Neuronal stem cell (in vitro differentiated cells): ENCODE data around the gene YTHDF1.

ENCODE experiments used
- DNase-seq: peaks from one replicate; pipeline ENCODE4 v3.0.0-alpha.2; 2013; ENCODE audit warnings: low spot score
- H2AFZ ChIP-seq: one replicate; pipeline ENCODE4 v1.6.1; 2013; ENCODE audit warnings: mild to moderate bottlenecking, low read length, inconsistent platforms
- H2AK5ac ChIP-seq: 2 replicates; pipeline ENCODE4 v1.6.1; 2013; ENCODE audit warnings: low read depth, mild to moderate bottlenecking, inconsistent platforms, low read length, moderate library complexity, mixed read lengths
- H2BK120ac ChIP-seq: 2 replicates; pipeline ENCODE4 v1.6.1; 2013; ENCODE audit warnings: low read depth, mild to moderate bottlenecking, inconsistent platforms, low read length, moderate library complexity, mixed read lengths
- H2BK12ac ChIP-seq: one replicate; pipeline ENCODE4 v1.6.1; 2013; ENCODE audit warnings: low read length, inconsistent platforms
- H2BK15ac ChIP-seq: 2 replicates; pipeline ENCODE4 v1.6.1; 2013; ENCODE audit warnings: mild to moderate bottlenecking, low read length, inconsistent platforms, mixed read lengths
- H2BK5ac ChIP-seq: one replicate; pipeline ENCODE4 v1.6.1; 2013; ENCODE audit warnings: inconsistent platforms, mild to moderate bottlenecking, low read length, moderate library complexity
- H3K14ac ChIP-seq: one replicate; pipeline ENCODE4 v1.6.1; 2013; ENCODE audit warnings: low read length, inconsistent platforms
- H3K18ac ChIP-seq: 2 replicates; pipeline ENCODE4 v1.6.1; 2013; ENCODE audit warnings: low read length, inconsistent platforms
- H3K23ac ChIP-seq: 2 replicates; pipeline ENCODE4 v1.6.1; 2013; ENCODE audit warnings: low read depth, mild to moderate bottlenecking, mixed read lengths, low read length, inconsistent platforms; ENCODE audit not compliant: poor library complexity
- H3K27ac ChIP-seq: replicated peaks from 3 replicates; pipeline ENCODE4 v1.5.1; 2013; ENCODE audit warnings: low read length, inconsistent platforms
- H3K27me3 ChIP-seq, 3 experiments: 2 replicates each; pipeline ENCODE4 v1.6.1; 2013; ENCODE audit warnings: low read length in 3 of 3, mild to moderate bottlenecking in 2 of 3, inconsistent platforms in 1 of 3, low read depth in 1 of 3, mixed read lengths in 1 of 3, moderate library complexity in 1 of 3; ENCODE audit not compliant: control insufficient read depth in 3 of 3, insufficient read depth in 3 of 3
- H3K36me3 ChIP-seq, 2 donors: replicated peaks in 1 of 2; 2 replicates each; pipeline ENCODE4 v1.6.1; 2013; ENCODE audit warnings: low read length in 2 of 2; ENCODE audit not compliant: control insufficient read depth in 2 of 2, insufficient read depth in 2 of 2
- H3K4ac ChIP-seq: 2 replicates; pipeline ENCODE4 v1.6.1; 2013; ENCODE audit warnings: inconsistent platforms, mild to moderate bottlenecking, low read length, moderate library complexity
- H3K4me1 ChIP-seq, 2 donors: 1 replicate in 1 of 2; 2 replicates in 1 of 2; pipeline ENCODE4 v1.6.1; 2013; ENCODE audit warnings: low read length in 2 of 2, low read depth in 1 of 2; ENCODE audit not compliant: control insufficient read depth in 2 of 2, insufficient read depth in 1 of 2
- H3K4me2 ChIP-seq: one replicate; pipeline ENCODE4 v1.6.1; 2013; ENCODE audit warnings: mild to moderate bottlenecking, low read length, inconsistent platforms; ENCODE audit not compliant: insufficient read depth, poor library complexity, severe bottlenecking
- H3K4me3 ChIP-seq, 2 donors: 2 replicates each; pipeline ENCODE4 v1.5.1; 2013; ENCODE audit warnings: low read length in 2 of 2, mild to moderate bottlenecking in 2 of 2, inconsistent platforms in 1 of 2, moderate library complexity in 1 of 2
- H3K79me1 ChIP-seq: one replicate; pipeline ENCODE4 v1.6.1; 2013; ENCODE audit warnings: low read depth, mild to moderate bottlenecking, inconsistent platforms, low read length, moderate library complexity
- H3K9ac ChIP-seq: one replicate; pipeline ENCODE4 v1.6.1; 2013; ENCODE audit warnings: mild to moderate bottlenecking, low read depth, low read length, inconsistent platforms; ENCODE audit not compliant: poor library complexity
- H3K9me3 ChIP-seq, 2 donors: replicated peaks in 1 of 2; 2 replicates each; pipeline versions ENCODE3 to v1.6.1; 2013; ENCODE audit warnings: low read length in 2 of 2, mild to moderate bottlenecking in 2 of 2, inconsistent platforms in 1 of 2, low read depth in 1 of 2, mixed read lengths in 1 of 2, moderate library complexity in 1 of 2; ENCODE audit not compliant: control insufficient read depth in 2 of 2, insufficient read depth in 1 of 2
- H4K8ac ChIP-seq: one replicate; pipeline ENCODE4 v1.6.1; 2013; ENCODE audit warnings: low read depth, mild to moderate bottlenecking, inconsistent platforms, low read length, moderate library complexity
- H4K91ac ChIP-seq: one replicate; pipeline ENCODE4 v1.6.1; 2013; ENCODE audit warnings: low read length, low read depth, mild to moderate bottlenecking, inconsistent platforms; ENCODE audit not compliant: poor library complexity
- WGBS, 2 donors: extraction: QIAGEN DNeasy Blood & Tissue Kit; methylation state at CpG; one replicate each; pipeline ENCODE4 v1.1.7; 2013; ENCODE audit warnings: missing lambda C conversion rate in 2 of 2, mixed read lengths in 1 of 2; ENCODE audit not compliant: insufficient read length in 2 of 2, insufficient replicate concordance in 1 of 2; ENCODE audit errors: extremely low coverage in 2 of 2; 5-methylcytosine and 5-hydroxymethylcytosine counted together

The YTHDF1 gene

DNA sequence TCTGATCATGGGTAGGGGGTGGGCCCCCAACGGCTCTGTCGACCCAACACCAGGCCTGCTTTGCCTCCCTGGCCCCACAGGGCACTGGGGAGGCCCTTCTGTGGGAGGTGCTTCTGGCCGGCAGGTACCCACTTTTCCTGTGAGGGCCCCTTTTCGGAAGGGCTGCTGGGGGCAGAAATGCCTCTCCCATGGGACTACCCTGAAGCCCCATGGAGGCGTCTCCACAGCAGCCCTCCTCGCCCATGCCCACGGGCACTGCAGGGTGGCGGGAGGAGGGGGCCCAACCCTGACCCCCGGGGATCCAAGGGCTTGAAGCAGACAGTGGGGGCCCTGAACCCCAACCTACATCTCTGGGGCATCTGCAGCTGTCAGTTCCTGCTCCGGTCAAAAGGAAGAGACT, 22.1 kb upstream of the YTHDF1 start:
- H4K8ac ChIP-seq, result no peak overlapping the region
- no peaks in the 10 kb centered on the region for H3K36me3 ChIP-seq
- no peak overlapping the region for H3K23ac ChIP-seq

DNA sequence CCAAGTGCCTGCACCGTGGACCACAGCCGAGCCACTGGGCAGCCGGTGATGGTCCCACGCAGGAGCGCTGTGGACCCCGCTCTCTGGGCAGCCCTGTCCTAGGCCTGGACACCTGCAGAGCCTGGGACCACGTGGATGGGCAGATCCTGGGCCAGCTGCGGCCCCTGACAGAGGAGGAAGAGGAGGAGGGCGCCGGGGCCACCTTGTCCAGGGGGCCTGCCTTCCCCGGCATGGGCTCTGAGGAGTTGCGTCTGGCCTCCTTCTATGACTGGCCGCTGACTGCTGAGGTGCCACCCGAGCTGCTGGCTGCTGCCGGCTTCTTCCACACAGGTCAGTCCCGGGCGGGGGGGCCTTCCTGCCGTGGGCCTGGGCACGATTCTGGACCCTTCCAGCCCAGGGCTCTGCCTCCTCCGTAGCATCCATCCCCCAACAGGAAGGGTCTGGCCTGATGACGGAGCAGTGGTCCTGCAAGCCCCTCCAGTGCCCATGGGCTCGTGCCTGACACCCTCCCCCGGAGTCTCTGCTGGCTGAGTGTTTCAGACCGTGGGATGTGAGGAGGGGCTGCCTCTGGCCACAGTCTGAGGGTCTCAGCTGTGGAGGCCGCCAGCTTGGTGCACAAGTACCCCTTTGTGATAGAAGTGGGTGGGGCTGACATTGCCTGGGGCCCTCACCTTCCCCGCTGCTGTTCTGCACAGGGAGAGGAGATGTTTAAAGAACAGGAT, 20.3 kb upstream of the YTHDF1 start:
- Histone ChIP-seq H3K9me3 (no peaks in the 10 kb centered on the region), H3K4me1 (peaks cover 11 to 34% of the 10 kb centered on the region in 2 donors), H2BK5ac (peak overlapping the region; percentile 43), H3K36me3 (no peaks in the 10 kb centered on the region), H3K79me1 (no peaks in the 10 kb centered on the region), H3K27ac (no peak overlapping the region), H3K9ac (peak overlapping the region; percentile 64), H3K4me2 (no peak overlapping the region), H2BK120ac (peak overlapping the region; percentile 75), H2AFZ (no peak overlapping the region), H3K14ac (peak overlapping the region; percentile 90), H4K91ac (no peak overlapping the region), H3K4ac (no peak overlapping the region), H3K23ac (peak overlapping the region; percentile 2), H2BK12ac (peak overlapping the region; percentile 4), H3K18ac (peak overlapping the region; percentile 93), H3K4me3 (no peak overlapping the region), H4K8ac (peak overlapping the region; percentile 78), H3K27me3 (no peaks in the 10 kb centered on the region), H2AK5ac (peak overlapping the region; percentile 96), H2BK15ac (peak overlapping the region; percentile 59)
- no CpG with 5 or more reads among the region's 26 CpGs for WGBS, 2 donors
- DNase-seq, result no peak

More for the DNA sequence above, 22.1 kb upstream of the YTHDF1 start:
- no peak overlapping the region for H3K4me3 ChIP-seq
- H3K14ac ChIP-seq, result no peak overlapping the region
- no peak overlapping the region for H2BK12ac ChIP-seq
- H2AFZ ChIP-seq, result no peak overlapping the region
- no peak for DNase-seq
- H3K79me1 ChIP-seq, result no peaks in the 10 kb centered on the region
- H3K9ac ChIP-seq, result no peak overlapping the region
- no peak overlapping the region for H3K4ac ChIP-seq
- no peaks in the 10 kb centered on the region for H3K9me3 ChIP-seq
- no CpG with 5 or more reads among the region's 10 CpGs for WGBS, 2 donors
- no peak overlapping the region for H3K27ac ChIP-seq
- H3K4me2 ChIP-seq, result no peak overlapping the region
- peaks cover 11 to 38% of the 10 kb centered on the region in 2 donors for H3K4me1 ChIP-seq
- no peaks in the 10 kb centered on the region for H3K27me3 ChIP-seq
- peak overlapping the region; percentile 6 for H2BK5ac ChIP-seq
- H2BK120ac ChIP-seq, result no peak overlapping the region
- no peak overlapping the region for H2BK15ac ChIP-seq
- H3K18ac ChIP-seq, result no peak overlapping the region
- no peak overlapping the region for H2AK5ac ChIP-seq
- H4K91ac ChIP-seq, result no peak overlapping the region

DNA sequence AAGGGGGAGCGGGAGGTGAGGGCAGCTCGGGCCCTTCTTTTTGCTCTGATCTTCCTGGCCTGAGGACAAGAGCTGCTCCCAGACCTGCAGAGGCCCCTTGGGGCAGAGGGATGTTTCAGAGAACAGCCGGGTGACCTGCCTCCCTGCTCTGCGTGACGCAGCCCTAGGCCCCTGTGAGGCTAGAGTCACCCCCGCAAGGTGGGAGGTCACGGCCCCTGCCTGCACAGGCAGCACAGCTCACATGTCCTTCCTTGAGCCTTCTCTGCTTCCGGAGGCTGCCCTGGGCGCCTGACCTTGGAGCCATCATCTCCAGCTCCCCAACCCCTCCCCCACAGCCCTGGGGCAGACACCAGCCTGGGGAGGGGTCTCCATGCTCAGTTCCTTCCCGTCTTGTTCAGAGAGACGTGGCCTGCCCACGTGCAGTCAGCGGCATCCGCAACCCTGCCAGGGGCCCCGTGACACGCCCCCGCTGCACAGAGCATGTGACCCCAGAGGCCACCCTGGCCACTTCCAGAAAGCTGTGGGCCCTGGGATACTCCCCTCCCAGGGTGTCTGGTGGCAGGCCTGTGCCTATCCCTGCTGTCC, 19.6 kb upstream of the YTHDF1 start, which contains the start of gene BIRC7:
Gene BIRC7, plus strand, starts transcription at position 507 of the 585 bp plus-strand sequence. CDS start 192 bp downstream, outside the sequence.
- Histone ChIP-seq H2BK15ac (peak within 1 kb of the TSS; percentile 71), H2BK12ac (peak within 1 kb of the TSS; percentile 4), H3K27ac (no peak within 1 kb of the TSS), H3K4ac (peak within 1 kb of the TSS; percentile 41), H3K4me3 (no peak within 1 kb of the TSS), H3K4me1 (peaks cover 14 to 38% of the 10 kb centered on the region in 2 donors), H3K23ac (peak within 1 kb of the TSS; percentile 63), H2BK5ac (peak within 1 kb of the TSS; percentile 43), H3K27me3 (no peaks in the 10 kb centered on the region), H3K9me3 (no peaks in the 10 kb centered on the region), H3K36me3 (no peaks in the 10 kb centered on the region), H3K14ac (peak within 1 kb of the TSS; percentile 90), H3K18ac (peak within 1 kb of the TSS; percentile 93), H3K9ac (peak within 1 kb of the TSS; percentile 64), H3K4me2 (no peak within 1 kb of the TSS), H4K91ac (no peak within 1 kb of the TSS), H2BK120ac (peak within 1 kb of the TSS; percentile 75), H3K79me1 (no peaks in the 10 kb centered on the region), H2AK5ac (peak within 1 kb of the TSS; percentile 96), H4K8ac (peak within 1 kb of the TSS; percentile 78), H2AFZ (peak within 1 kb of the TSS; percentile 56)
- no CpG with 5 or more reads among the region's 17 CpGs for WGBS, 2 donors
- DNase-seq, result no peak

DNA sequence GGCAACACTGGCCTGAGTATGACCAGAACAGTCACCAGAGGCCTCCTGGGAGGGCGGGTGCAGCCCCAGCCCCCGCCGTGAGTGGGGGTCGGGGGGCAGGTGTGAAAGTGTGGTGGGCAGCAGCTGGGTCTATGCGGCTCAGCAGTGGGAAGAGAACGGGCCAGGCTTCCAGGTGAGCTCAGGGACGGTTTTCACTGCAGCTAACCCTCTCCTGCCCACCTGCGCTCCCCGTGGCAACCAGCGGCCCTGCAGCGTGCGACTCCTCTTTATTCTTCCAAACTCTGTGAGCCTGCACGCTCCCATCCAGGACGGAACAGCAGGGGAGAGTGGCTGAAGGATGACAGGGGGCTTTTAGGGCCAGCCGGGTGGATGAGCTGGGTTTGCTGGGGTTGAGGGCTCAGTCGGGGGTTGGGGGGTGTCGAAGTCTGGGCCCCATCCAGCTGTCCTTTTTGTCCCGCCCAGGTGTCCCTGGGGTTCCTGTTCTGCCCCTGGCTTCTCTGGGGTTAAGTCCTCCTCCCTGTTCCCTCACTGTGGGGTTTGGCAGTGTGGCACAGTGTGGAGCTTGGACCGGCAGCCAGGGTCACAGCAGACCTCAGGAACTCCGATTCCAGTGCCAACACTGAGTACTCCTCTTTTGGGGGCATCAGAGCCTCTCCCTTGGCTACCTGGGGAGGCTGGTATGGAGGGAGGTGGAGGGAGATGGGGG, 18.9 kb upstream of the YTHDF1 start:
- peak overlapping the region; percentile 38 for H3K18ac ChIP-seq
- no peak overlapping the region for H3K4ac ChIP-seq
- no peak overlapping the region for H2BK5ac ChIP-seq
- no peak overlapping the region for H2BK12ac ChIP-seq
- H4K91ac ChIP-seq, result no peak overlapping the region
- no peaks in the 10 kb centered on the region for H3K36me3 ChIP-seq
- DNase-seq, result no peak
- WGBS, 2 donors, result no CpG with 5 or more reads among the region's 20 CpGs
- peak overlapping the region; percentile 71 for H2BK15ac ChIP-seq
- H3K27me3 ChIP-seq, result no peaks in the 10 kb centered on the region
- H4K8ac ChIP-seq, result no peak overlapping the region
- no peak overlapping the region for H3K27ac ChIP-seq
- H3K14ac ChIP-seq, result no peak overlapping the region
- peaks cover 18 to 44% of the 10 kb centered on the region in 2 donors for H3K4me1 ChIP-seq
- H2AFZ ChIP-seq, result no peak overlapping the region
- H2AK5ac ChIP-seq, result peak overlapping the region; percentile 95
- H3K4me2 ChIP-seq, result peak overlapping the region; percentile 36
- H3K23ac ChIP-seq, result no peak overlapping the region
- H3K4me3 ChIP-seq, result no peak overlapping the region
- no peak overlapping the region for H2BK120ac ChIP-seq
- no peaks in the 10 kb centered on the region for H3K9me3 ChIP-seq
- H3K79me1 ChIP-seq, result no peaks in the 10 kb centered on the region
- H3K9ac ChIP-seq, result no peak overlapping the region
